ENCODE results near the gene PMEL.
"Not testable (repeated sequence)": the region's sequence is repeated elsewhere in the genome, so short reads cannot be mapped to it uniquely, and the experiment has no call there.

Gene PMEL

GRCh38 chr12:55965941-55966407 is at the start of gene PMEL:
Gene PMEL (minus strand): TSS chr12:55966042. CDS start chr12:55966011, 31 bp downstream.
- Mint-ChIP-seq H3K36me3 (peaks cover 9 to 18% of the 10 kb centered on the region in 2 donors), H3K4me3 (peak within 1 kb of the TSS; percentile 94 to 97), H3K4me1 (peaks cover 23 to 35% of the 10 kb centered on the region in 2 donors), H3K9me3 (no peaks in the 10 kb centered on the region), H3K27ac (peak within 1 kb of the TSS; percentile 96), H3K27me3 (no peaks in the 10 kb centered on the region)
- DNase-seq = no peak
- peak; percentile 10 to 28 for ATAC-seq (replicated peaks)

DNA sequence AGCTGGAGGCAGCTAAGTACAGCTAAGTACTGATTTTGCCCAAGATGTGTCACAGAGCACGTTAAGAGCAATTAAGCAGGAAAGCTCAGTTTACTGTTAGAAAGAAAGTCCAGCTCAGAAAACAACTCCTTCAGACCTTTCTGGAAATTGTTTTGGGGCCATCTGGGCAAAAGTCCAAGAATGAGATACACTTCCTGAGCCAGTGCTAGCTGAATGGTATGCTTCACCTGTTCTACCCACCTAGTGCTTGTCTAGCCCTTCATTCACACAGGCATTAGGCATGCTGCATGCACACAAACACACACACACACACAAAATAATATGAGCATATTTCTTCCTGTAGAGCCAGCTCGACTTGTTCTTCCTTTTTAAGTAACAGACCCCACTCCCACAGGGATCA is 48.4 kb upstream of the PMEL start:
- Mint-ChIP-seq H3K27me3 (no peaks in the 10 kb centered on the region), H3K4me3 (no peak overlapping the region), H3K9me3 (no peaks in the 10 kb centered on the region), H3K27ac (no peak overlapping the region), H3K36me3 (peaks cover 0 to 2% of the 10 kb centered on the region in 2 donors), H3K4me1 (peaks cover 2 to 5% of the 10 kb centered on the region in 2 donors)
- ATAC-seq (replicated peaks) (no peak), DNase-seq (no peak)

- ATAC-seq (replicated peaks) (no peak), DNase-seq (no peak)
- Mint-ChIP-seq H3K9me3 (no peaks in the 10 kb centered on the region), H3K36me3 (peaks cover 0 to 2% of the 10 kb centered on the region in 2 donors), H3K4me1 (peaks cover 5 to 9% of the 10 kb centered on the region in 2 donors), H3K4me3 (no peak overlapping the region), H3K27me3 (no peaks in the 10 kb centered on the region), H3K27ac (no peak overlapping the region)
Observed at GRCh38 chr12:56013482-56013881, 47.6 kb upstream of the PMEL start.

GRCh38 chr12:56011509-56012090 is 45.8 kb upstream of the PMEL start:
- H3K4me1 Mint-ChIP-seq = peaks cover 12 to 23% of the 10 kb centered on the region in 2 donors
- no peak overlapping the region for H3K4me3 Mint-ChIP-seq
- H3K9me3 Mint-ChIP-seq = peaks cover 0 to 1% of the 10 kb centered on the region in 2 donors
- no peaks in the 10 kb centered on the region for H3K27me3 Mint-ChIP-seq
- ATAC-seq (replicated peaks) = no peak
- peaks cover 3 to 4% of the 10 kb centered on the region in 2 donors for H3K36me3 Mint-ChIP-seq
- H3K27ac Mint-ChIP-seq = no peak overlapping the region
- no peak for DNase-seq

DNA sequence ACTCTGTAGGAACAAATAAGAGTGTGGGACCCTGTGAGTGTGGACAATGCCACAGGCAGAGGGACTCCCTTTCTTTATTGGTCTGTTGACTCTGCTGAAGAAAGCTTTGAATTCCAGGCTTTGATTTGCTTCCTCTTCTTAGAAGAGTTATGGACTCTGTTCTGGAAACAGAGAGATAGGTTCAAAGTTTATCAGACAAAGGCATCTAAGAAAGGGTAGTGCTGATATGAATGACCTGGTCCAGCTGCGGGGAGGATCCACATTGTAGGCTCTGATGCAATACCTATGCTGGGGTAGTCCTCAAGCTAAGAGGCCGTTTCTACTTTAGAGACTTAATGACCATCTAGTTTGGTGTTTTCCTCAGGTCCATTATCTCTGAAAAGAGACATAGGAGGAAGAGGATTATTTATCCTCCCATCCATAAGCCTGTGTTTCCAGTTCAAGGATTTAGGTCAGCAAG is 44.3 kb upstream of the PMEL start:
- no peak overlapping the region for H3K4me3 Mint-ChIP-seq
- H3K27ac Mint-ChIP-seq = no peak overlapping the region
- ATAC-seq (replicated peaks) (no peak), DNase-seq (no peak)
- no peaks in the 10 kb centered on the region for H3K27me3 Mint-ChIP-seq
- H3K9me3 Mint-ChIP-seq = peaks cover 0 to 1% of the 10 kb centered on the region in 2 donors
- H3K36me3 Mint-ChIP-seq = peaks cover 3 to 4% of the 10 kb centered on the region in 2 donors
- peaks cover 12 to 29% of the 10 kb centered on the region in 2 donors for H3K4me1 Mint-ChIP-seq

GRCh38 chr12:56007564-56008559 is 42.0 kb upstream of the PMEL start:
- peak; percentile 81 to 87 for ATAC-seq (replicated peaks)
- no peaks in the 10 kb centered on the region for H3K27me3 Mint-ChIP-seq

GRCh38 chr12:56004211-56004610 is 38.4 kb upstream of the PMEL start:
- ATAC-seq (replicated peaks) (no peak), DNase-seq (no peak)
- peaks cover 18 to 27% of the 10 kb centered on the region in 2 donors for H3K36me3 Mint-ChIP-seq
- H3K4me3 Mint-ChIP-seq = no peak overlapping the region
- peaks cover 14 to 24% of the 10 kb centered on the region in 2 donors for H3K4me1 Mint-ChIP-seq
- no peaks in the 10 kb centered on the region for H3K27me3 Mint-ChIP-seq
- H3K27ac Mint-ChIP-seq = peak overlapping the region; percentile 9
- peaks cover 0 to 1% of the 10 kb centered on the region in 2 donors for H3K9me3 Mint-ChIP-seq

More at GRCh38 chr12:56007564-56008559, 42.0 kb upstream of the PMEL start:
- peaks cover 9 to 17% of the 10 kb centered on the region in 2 donors for H3K36me3 Mint-ChIP-seq
- peaks cover 17 to 29% of the 10 kb centered on the region in 2 donors for H3K4me1 Mint-ChIP-seq
- DNase-seq = peak; percentile 26
- H3K4me3 Mint-ChIP-seq = peak overlapping the region; percentile 79 to 93
- H3K27ac Mint-ChIP-seq = peak overlapping the region; percentile 76
- peaks cover 0 to 1% of the 10 kb centered on the region in 2 donors for H3K9me3 Mint-ChIP-seq

DNA sequence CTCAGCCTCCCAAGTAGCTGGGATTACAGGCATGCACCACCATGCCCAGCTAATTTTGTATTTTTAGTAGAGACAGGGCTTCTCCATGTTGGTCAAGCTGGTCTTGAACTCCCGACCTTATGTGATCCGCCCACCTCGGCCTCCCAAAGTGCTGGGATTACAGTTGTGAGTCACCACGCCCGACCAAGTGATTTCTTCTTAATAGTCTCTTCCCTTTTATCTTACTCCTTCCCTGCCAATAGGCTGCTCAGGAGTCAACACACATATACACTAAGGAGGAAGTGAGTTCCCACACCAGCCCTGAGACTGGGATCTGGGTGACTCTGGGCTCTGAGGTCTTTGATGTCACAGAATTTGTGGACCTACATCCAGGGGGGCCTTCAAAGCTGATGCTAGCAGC is 37.5 kb upstream of the PMEL start:
- not testable (repeated sequence) for DNase-seq; H3K27me3 Mint-ChIP-seq; ATAC-seq (replicated peaks); H3K27ac Mint-ChIP-seq; H3K9me3 Mint-ChIP-seq; H3K4me3 Mint-ChIP-seq
- H3K36me3 Mint-ChIP-seq = peaks cover 22 to 27% of the 10 kb centered on the region in 2 donors
- peaks cover 11 to 20% of the 10 kb centered on the region in 2 donors for H3K4me1 Mint-ChIP-seq

GRCh38 chr12:56001487-56002100 is 35.8 kb upstream of the PMEL start:
- H3K36me3 Mint-ChIP-seq = peaks cover 23 to 26% of the 10 kb centered on the region in 2 donors
- no peak overlapping the region for H3K27ac Mint-ChIP-seq
- H3K4me3 Mint-ChIP-seq = no peak overlapping the region
- no peak for ATAC-seq (replicated peaks)
- DNase-seq = no peak
- no peaks in the 10 kb centered on the region for H3K9me3 Mint-ChIP-seq
- H3K27me3 Mint-ChIP-seq = peaks cover 0 to 6% of the 10 kb centered on the region in 2 donors
- H3K4me1 Mint-ChIP-seq = peaks cover 13 to 18% of the 10 kb centered on the region in 2 donors

DNA sequence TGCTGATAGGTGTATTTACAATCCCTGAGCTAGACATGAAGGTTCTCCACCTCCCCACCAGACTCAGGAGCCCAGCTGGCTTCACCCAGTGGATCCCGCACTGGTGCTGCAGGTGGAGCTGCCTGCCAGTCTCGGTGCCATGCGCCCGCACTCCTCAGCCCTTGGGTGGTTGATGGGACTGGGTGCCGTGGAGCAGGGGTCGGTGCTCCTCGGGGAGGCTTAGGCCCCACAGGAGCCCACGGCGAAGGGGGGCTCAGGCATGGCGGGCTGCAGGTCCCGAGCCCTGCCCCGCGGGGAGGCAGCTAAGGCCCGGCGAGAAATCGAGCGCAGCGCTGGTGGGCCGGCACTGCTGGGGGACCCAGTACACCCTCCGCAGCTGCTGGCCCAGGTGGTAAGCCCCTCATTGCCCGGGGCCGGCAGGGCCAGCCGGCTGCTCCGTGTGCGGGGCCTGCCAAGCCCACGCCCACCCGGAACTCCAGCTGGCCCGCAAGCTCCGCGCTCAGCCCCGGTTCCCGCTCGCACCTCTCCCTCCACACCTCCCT is 34.2 kb upstream of the PMEL start:
- not testable (repeated sequence) for DNase-seq; ATAC-seq (replicated peaks)

GRCh38 chr12:55999522-55999921 is 33.7 kb upstream of the PMEL start:
- not testable (repeated sequence) for H3K27me3 Mint-ChIP-seq; DNase-seq; ATAC-seq (replicated peaks); H3K27ac Mint-ChIP-seq; H3K9me3 Mint-ChIP-seq; H3K4me3 Mint-ChIP-seq
- peaks cover 15 to 19% of the 10 kb centered on the region in 2 donors for H3K4me1 Mint-ChIP-seq
- H3K36me3 Mint-ChIP-seq = peaks cover 21 to 22% of the 10 kb centered on the region in 2 donors

More for the DNA sequence above, 34.2 kb upstream of the PMEL start:
- not testable (repeated sequence) for H3K27ac Mint-ChIP-seq, H3K9me3 Mint-ChIP-seq, H3K4me3 Mint-ChIP-seq, H3K27me3 Mint-ChIP-seq
- Mint-ChIP-seq H3K4me1 (peaks cover 16 to 19% of the 10 kb centered on the region in 2 donors), H3K36me3 (peaks cover 23 to 26% of the 10 kb centered on the region in 2 donors)

- peaks cover 12 to 19% of the 10 kb centered on the region in 2 donors for H3K4me1 Mint-ChIP-seq
- peaks cover 0 to 6% of the 10 kb centered on the region in 2 donors for H3K27me3 Mint-ChIP-seq
- no peaks in the 10 kb centered on the region for H3K9me3 Mint-ChIP-seq
- peak overlapping the region; percentile 92 for H3K27ac Mint-ChIP-seq
- peaks cover 22 to 29% of the 10 kb centered on the region in 2 donors for H3K36me3 Mint-ChIP-seq
- ATAC-seq (replicated peaks) = peak; percentile 24 to 27
- peak overlapping the region; percentile 99 for H3K4me3 Mint-ChIP-seq
- no peak for DNase-seq
Observed at GRCh38 chr12:55997535-55997859, 31.7 kb upstream of the PMEL start.

DNA sequence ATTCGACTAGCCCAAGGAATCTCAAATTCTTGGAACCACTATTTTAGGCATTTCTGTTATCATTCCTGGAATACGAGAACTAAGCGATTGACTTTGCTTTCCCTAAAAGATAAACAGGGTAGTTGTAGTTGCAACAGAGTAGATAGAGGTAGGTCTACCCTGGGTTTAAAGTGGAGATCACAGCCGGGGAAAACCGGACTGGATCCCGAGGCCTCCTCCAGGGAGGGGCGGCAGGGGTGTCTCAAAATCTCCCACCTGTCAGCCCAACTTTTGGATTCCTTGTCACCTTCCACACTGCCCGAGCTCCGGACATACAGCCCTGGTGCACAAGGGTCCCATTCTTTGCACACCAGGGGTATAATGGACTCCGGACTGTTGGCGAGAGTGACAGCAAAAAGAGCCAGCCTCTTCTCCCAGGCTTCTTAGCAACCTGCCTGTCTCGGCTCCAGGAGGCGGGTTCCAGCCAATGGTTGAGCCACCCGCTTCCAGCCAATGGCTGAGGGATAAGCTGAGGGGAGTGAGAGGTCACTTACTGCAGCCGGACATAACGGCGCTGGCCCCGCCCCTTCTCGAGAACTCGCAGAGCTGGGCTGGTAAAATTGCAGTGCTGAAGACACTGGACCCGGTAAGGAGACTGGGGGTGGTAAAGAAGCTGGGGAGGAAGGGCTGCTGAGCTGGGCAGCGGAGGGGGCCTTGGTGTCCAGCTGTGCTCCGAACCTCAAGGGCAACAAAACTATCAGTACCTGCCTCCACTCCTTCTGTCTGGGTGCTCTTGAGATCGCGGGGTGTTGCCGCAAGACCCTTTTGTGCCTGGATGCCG is 31.1 kb upstream of the PMEL start, which contains the start of gene SUOX:
TSS of gene SUOX (plus strand) at position 562 of the 820 bp plus-strand sequence. CDS start 4,946 bp downstream, outside the sequence.
- H3K4me3 Mint-ChIP-seq = peak within 1 kb of the TSS; percentile 99
- DNase-seq (peak; percentile 82), ATAC-seq (replicated peaks) (peak; percentile 99)
- H3K27ac Mint-ChIP-seq = peak within 1 kb of the TSS; percentile 92
- H3K4me1 Mint-ChIP-seq = peaks cover 12 to 19% of the 10 kb centered on the region in 2 donors
- peaks cover 0 to 6% of the 10 kb centered on the region in 2 donors for H3K27me3 Mint-ChIP-seq
- H3K36me3 Mint-ChIP-seq = peaks cover 24 to 32% of the 10 kb centered on the region in 2 donors
- no peaks in the 10 kb centered on the region for H3K9me3 Mint-ChIP-seq
